IMR-90 (cell line): ENCODE results near the gene GBA2.

Source experiments
- CHD1 ChIP-seq: IDR thresholded peaks from 2 replicates; pipeline ENCODE4 v1.6.1; 2012; ENCODE audit warnings: low read depth, low read length, improper control_type of control experiment
- TF ChIP-seq, protein P1 (sequence below): conservative IDR thresholded peaks from 2 replicates; pipeline ENCODE4 v1.5.1; 2012; ENCODE audit warnings: mild to moderate bottlenecking, low read depth, low read length, improper control_type of control experiment

- no peak for TF ChIP-seq CHD1
- TF ChIP-seq, protein P1, sequence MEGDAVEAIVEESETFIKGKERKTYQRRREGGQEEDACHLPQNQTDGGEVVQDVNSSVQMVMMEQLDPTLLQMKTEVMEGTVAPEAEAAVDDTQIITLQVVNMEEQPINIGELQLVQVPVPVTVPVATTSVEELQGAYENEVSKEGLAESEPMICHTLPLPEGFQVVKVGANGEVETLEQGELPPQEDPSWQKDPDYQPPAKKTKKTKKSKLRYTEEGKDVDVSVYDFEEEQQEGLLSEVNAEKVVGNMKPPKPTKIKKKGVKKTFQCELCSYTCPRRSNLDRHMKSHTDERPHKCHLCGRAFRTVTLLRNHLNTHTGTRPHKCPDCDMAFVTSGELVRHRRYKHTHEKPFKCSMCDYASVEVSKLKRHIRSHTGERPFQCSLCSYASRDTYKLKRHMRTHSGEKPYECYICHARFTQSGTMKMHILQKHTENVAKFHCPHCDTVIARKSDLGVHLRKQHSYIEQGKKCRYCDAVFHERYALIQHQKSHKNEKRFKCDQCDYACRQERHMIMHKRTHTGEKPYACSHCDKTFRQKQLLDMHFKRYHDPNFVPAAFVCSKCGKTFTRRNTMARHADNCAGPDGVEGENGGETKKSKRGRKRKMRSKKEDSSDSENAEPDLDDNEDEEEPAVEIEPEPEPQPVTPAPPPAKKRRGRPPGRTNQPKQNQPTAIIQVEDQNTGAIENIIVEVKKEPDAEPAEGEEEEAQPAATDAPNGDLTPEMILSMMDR = no peak
Measured at GRCh38 chr9:35771534-35771933, 22.5 kb upstream of the GBA2 start.
